Measurements from ENCODE around the gene TARS3.

The TARS3 gene

DNA sequence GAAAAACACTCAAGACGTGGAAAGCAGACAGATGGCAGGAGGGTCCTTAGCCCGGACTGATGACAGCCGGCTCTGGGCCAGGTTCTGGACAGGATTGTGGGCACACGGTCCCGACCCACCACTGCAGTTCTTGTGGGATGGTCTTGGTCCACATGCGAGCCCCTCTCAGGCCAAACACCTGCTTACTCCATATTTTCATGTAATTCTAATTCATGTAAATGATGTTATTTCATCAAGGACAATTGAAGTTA lies 104.7 kb downstream of the TARS3 start:
- no peak for DNase-seq

GRCh38 chr15:101618851-101619614 lies 105.2 kb downstream of the TARS3 start:
- DNase-seq = no peak

- DNase-seq = no peak
Measured at GRCh38 chr15:101618076-101618475, 106.2 kb downstream of the TARS3 start.

DNA sequence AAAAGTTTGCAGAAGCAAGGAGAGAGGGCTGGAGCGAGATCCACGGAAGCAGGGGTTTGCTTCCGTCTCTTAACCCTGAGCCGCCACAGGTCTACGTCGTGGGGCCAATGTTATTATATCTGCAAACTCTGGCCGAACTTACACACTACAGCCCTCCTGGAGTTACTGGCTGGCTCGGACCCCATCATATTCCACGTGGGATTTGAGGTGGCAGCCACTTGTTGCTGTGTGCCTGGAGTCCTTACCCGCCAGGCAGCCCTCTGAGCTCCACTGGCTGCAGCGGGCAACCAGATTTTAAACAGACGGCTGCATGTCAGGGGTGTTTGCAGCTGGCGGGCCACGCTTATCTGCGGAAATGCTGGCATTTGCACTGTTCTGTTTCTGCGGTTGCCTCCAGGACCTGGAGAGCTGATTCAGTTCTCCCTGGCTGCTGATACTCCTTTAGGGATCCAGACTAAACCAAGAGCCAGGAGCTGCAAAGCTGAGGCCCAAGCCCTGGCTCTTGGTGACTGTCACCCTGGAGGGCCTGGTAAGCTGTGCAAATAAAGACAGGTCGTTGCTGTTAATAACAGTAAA lies 106.8 kb downstream of the TARS3 start:
- DNase-seq = no peak

DNA sequence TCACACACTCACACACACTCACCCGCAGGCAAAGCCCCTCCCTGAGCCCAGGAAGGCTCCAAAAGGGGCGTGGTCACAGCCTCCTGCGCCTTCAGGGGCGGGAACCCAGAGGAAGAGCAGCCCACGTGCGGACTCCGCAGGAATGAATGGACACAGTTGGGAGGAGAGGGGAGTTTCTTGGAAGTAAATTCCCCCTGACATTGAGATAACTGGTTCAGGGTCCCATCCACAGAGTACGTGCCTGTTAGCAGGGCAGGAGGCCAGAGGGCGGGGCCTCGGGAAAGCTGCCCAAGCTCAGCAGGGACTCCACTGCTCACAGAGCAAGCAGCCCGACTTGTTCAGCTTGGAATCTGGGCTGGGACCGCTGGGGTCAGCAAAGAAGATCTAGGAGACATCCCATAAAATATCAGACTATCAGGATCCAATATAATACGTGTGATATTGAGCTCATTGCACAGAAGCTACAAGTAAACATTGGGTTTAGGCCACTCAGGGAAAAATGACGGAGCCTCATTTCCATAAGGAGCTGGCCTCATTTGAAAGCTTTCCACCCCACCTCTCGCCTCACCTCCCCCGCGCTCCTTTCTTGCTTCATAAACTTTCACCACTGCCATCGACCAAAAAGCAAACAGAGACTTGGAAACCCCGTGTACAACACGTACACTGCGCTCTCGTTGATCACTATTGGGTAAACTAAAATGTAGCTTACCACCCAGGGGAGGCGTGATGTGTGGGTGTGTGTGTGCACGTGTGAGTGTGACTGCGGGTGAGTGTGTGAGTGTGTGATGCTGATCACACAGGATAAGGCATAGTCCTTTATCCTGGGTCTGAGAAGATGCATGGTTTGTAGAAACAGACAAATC lies 108.1 kb downstream of the TARS3 start:
- DNase-seq = peak; percentile 12

GRCh38 chr15:101615414-101615985 lies 108.8 kb downstream of the TARS3 start:
- DNase-seq = no peak

- no peak for DNase-seq
Measured at GRCh38 chr15:101614761-101615160, 109.5 kb downstream of the TARS3 start.

GRCh38 chr15:101614001-101614585 lies 110.2 kb downstream of the TARS3 start:
- no peak for DNase-seq

DNA sequence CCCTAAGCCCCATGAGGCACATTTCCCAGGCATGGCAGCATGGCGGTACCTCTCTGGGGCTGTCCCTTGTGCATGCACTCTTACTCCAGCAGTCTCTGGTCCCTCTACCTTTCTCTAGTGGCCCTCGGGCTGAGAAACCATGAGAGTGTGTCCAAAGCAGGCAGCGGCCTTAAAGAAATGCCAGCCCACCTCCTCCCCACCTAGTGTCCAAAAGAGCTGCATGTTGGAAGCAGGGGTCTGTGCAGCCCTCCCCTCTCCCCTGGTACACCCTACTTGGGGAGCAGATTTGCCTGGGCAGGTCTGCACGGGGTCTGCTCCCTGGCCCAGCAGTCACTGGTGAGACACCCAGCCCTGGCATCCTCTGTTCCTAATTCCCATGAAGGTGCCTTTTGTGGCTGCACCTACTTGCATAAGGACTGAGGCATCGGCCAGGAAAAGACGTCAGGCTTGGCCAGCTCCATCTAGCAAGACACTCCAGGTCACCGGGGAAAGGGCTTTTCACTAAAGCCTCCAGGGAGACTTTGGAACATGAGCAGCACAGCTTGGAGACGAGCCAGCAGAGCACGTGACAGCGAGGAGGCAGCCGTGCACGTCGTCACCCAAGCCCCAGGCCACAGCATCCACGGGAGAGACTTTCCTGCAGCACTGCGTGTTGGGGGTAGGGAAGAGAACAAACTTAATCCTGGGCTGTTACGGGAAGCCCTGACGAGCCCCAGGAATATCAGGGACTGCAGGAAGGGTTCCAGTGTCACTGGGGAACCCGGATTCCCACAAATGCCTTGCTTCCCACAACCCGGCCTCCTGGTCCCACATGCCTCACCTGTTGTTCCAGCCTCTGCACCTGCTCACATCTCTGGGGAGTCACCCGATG lies 110.9 kb downstream of the TARS3 start:
- no peak for DNase-seq

- DNase-seq = no peak
Measured at GRCh38 chr15:101612676-101613075, 111.6 kb downstream of the TARS3 start.

DNA sequence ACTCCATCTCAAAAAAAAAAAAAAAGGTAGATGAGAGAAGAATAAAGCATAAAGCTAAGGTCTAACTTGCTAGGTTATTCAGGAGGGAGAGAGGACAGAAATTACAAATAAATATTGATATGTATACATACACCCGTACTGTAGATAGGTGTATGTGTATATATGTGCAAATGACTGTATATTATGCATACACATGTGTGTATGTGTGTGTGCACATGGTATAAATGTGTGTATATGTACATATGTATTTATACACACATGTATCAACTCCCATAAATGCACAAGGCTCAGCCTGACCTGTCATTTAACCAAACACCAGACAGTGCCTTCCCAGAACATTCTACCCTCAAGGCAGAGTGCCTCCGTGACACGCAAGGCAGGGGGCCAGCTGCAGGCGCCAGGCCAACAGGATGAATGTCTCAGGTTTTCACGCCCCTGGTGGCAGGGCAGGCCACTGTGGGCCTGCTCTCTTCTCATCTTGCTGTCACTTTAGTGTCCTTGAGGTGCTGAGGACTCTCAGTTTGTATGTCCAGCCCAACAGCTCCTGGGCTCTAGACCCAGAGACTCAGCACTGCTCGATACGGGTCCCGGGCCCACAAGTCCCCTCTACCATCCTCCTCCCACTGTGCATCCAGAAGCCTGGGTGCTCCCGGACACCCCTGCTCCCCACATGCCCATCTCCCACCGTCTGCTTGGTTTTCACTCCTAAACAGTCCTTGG lies 112.5 kb downstream of the TARS3 start:
- no peak for DNase-seq

GRCh38 chr15:101611007-101611406 lies 113.3 kb downstream of the TARS3 start:
- DNase-seq = no peak

DNA sequence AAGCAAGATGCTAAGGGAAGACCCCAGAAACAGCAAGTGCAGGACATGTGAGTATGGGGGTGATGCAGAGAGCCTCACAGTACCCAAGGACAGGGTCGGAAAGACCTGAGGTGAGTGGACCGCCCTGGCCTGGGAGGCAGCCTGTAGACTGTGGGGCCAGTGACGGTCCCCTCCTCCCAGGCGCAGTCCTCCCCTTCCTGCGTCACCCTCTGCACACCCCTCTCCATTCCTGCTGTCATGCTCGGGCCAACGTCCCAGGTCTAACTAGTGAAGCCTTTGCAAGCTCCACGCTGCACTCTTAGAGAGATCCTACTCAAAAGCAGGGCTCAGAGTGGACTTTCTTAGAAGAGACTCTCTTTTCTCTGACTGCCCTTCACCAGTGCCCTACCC lies 113.7 kb downstream of the TARS3 start:
- no peak for DNase-seq

- no peak for DNase-seq
Measured at GRCh38 chr15:101609742-101610610, 114.3 kb downstream of the TARS3 start.

DNA sequence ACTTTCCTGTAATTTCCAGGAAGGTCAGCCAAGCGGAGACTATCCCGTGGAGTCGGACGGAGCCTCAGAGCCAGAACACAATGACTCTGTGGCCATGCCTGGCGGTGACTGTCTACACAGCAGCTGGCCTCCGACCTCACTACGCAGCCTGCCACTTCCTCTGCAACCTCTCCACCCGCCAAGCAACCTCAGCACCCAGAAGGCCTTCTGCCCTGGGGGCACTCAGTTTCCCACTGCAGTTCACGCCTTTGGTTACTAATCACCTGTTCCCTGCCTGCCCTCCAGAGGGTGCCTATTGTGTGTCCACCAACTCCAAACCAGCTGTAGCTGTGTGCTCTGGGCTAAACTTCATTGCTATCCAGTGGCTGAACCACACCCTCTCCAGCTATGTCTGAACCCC lies 116.1 kb downstream of the TARS3 start:
- no peak for DNase-seq

DNA sequence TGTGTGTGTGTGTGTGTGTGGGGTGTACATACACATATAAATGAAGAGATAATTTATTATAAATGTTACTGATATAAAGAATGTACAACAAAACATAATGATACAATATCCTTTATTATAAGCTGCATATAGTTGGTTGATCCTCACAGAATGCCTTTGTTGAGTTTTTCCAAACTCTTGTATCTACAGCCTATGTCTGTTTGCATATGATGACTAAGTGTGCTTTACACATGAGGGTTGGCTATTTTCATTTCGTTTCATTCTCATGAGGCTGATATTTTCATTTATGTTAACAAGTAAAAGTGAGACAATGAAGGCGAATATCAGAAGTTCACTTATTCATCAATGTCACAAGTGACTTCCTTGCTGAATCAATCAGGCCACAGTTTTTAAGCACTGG lies 117.2 kb downstream of the TARS3 start:
- DNase-seq = no peak

DNA sequence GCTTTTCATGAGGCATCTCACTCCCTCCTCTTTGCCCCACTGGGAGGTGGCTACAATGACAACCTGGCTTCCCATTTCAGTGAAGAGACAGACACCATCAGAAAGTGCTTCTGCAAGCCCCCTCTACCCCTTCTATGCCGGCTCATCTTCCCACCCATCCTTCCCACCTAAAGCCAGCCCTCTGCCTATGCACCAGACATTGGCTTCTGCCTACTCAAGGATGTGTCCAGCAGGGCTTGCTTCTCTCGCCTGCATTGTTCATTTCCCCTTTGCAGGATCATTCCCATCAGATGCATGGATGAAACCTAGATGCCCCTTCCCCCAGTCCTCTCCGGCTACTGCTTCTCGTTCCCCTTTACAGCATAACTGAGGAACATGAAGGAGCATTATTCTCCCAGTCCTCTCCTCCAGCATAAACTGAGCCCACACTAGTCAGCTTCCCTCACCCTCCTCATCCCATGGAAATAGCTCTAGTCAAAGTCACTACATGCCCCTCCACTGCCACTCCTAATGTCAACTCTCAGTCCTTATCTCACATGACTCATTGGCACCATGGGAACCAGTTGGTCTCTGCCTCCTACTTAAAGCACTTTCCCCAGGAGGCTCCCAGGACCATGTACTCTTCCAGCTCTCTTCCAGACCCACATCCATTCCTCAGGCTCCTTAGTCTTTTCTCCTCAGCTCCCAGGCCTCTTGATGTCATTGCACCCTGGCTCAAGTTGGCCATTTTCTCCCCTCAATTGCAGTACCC lies 120.0 kb downstream of the TARS3 start:
- DNase-seq = no peak

Data from activated CD4-positive, alpha-beta T cell treated with anti-CD3 and anti-CD28 coated beads, Interleukin-10, Interleukin-2, amounts not matched to agents 100 ng/mL and 50 ng/mL, durations not matched to agents 16 hours and 8 hours (primary cell).